HL-60/S4 treated with phorbol 12-myristate 13-acetate at 8.2 ng/mL for 4 days and 3 days (cell line): Measurements from ENCODE around the gene EXOC3L1.

ENCODE experiments used
- in situ Hi-C: fragments of 300-500 bp; cut with MboI; formaldehyde crosslinking; loops from 2 replicates; pipeline ENCODE4 v1.15.0; 2022; ENCODE audit warnings: low sequenced_read_pairs

Gene EXOC3L1

DNA sequence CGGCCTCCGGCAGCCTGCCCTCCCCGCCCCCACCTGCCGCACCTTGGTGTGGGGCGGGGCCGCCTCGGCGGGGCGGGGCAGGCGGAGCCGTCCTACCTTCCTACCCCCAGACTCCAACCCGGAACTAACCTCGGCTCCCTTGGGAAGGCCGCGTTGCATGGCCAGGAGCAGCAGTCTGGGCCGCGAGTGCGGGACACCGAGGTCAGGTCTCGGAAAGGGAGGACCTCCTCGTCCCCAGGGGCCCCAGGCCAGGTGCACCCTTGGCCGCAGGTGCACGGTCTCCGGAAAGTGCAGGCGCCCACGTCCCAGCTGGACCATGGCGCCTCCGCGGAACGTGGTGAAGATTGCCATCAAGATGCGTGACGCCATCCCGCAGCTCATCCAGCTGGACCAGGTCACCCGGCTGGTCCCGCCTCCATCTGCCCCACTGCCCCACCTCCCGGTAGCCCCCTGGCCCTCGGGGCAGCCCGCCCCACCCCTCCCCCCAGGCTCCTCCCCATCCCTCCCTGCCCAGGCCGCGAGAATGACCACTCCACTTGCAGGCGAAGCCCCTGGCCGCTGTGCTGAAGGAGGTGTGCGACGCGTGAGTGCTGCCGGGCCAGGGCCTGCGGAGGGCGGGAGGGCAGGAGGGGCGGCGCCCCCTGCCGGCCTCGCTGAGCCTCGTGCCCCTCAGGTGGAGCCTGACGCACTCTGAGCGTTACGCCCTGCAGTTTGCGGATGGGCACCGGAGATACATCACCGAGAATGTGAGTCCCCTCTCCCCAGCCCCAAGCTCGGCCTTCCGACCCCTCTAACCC lies 9.3 kb upstream of the EXOC3L1 start, which contains the start of gene ELMO3:
Gene ELMO3, plus strand, starts transcription at position 121 of the 797 bp plus-strand sequence. Its CDS starts 196 bp downstream, at position 317.
- in situ Hi-C loops = no loop called here

DNA sequence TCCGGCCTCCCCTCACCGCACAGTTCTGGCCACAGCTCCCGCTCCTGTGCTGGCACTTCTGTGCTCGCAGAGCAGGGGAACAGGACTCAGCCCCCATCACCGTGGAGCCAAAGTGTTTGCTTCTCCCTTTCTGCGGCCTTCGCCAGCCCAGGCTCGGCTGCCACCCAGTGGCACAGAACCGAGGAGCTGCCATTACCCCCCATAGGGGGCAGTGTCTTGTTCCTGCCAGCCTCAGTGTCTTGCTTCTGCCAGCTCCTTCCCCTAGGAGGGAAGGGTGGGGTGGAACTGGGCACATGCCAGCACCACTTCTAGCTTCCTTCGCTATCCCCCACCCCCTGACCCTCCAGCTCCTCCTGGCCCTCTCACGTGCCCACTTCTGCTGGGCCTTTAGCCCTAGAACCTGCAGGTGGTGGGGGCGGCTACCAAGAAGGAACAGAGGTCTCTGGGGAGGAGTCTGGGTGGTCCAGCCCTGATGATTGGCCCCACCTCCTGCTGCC lies 8.3 kb upstream of the EXOC3L1 start:
- in situ Hi-C loops = no loop called here

DNA sequence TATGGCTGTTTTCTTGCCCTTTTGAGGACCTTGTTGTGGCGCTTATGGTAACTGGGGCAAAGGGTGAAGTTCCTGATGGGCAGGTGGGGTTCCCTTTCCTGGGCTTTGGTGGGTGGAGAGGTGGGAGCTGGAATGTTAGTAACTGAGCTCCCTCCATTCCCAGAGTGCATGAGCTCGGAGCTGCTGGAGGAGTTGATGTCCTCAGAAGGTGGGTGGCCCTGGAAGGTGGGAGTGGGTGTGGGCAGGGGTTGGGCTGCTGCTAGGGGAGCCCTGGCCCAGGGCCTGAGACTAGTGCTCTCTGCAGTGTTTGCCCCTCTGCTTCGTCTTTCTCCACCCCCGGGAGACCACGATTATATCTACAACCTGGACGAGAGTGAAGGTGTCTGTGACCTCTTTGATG lies 7.8 kb upstream of the EXOC3L1 start:
- in situ Hi-C loops = no loop called here

DNA sequence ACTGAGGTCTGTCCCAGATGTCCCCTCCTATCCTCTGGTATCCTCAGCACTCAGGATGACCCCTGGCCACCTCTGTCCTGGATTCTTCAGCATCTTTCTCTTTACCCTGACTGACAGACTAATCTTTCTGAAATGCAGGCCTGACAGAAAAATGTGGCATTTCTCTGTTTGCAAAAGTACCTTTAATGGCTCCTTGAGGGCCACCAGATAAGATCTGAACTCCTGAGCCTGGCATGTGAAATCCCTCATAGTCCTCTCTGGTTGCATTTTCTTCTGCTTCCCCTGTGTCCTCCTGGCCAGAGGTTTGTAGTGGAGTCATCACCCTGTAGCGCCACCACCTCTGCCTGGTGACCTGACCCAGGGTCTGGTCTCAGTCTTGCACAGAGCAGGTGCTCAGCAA lies 6.9 kb upstream of the EXOC3L1 start:
- in situ Hi-C loops = no loop called here

DNA sequence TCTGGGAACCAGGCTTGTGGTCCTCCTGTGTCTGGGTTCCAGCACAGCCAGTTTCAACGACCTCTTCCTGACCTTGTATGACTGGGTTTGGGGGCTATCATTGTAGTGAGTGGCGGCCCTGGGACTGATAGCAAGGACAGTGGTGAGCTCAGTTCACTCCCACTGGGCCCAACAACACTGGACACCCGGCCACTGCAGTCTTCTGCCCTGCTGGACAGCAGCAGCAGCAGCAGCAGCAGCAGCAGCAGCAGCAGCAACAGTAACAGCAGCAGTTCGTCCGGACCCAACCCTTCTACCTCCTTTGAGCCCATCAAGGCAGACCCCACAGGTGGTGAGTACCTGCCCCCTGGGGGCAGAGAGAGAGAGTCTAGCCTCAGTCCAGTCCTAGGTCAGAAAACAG lies 5.7 kb upstream of the EXOC3L1 start:
- in situ Hi-C loops = no loop called here

DNA sequence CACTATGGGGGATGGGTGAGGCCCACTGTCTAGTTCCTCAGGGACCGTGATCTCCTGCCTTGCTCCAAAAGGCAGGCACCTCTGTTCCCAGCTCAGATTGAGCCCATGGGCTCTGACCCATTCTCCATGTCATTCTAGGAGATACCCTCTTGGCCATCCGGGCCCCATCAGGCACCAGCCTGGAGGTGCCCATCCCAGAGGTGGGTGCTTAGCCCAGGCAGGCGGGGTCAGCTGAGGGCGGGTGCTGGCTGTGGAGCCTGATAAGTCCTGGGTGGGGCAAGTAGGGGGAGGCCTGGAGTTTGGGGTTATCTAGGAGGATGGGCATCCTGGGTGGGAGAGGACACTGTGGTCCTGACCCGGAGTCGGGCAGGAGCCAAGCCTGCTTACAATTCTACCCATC lies 4.3 kb upstream of the EXOC3L1 start:
- in situ Hi-C loops = no loop called here

DNA sequence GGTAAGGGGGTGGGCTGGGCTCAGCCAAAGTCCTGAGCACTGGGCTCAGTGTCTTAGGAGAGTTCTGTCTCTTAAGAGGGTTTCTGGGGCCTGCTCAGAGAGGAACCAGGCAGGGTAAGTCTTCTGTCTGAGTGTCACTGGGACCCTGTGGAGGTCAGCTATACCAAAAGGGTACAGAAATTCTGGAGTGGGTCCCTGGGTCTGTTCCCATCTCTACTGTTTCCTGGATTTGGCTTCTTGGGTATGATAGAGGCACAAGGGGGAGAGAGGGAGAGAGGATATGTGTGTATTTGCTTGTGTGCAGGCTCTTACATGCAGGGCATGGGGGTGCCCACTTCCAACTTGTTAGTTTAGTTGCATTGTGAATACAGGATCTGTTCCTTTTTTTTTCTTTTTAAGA lies 3.6 kb upstream of the EXOC3L1 start:
- in situ Hi-C loops = no loop called here

DNA sequence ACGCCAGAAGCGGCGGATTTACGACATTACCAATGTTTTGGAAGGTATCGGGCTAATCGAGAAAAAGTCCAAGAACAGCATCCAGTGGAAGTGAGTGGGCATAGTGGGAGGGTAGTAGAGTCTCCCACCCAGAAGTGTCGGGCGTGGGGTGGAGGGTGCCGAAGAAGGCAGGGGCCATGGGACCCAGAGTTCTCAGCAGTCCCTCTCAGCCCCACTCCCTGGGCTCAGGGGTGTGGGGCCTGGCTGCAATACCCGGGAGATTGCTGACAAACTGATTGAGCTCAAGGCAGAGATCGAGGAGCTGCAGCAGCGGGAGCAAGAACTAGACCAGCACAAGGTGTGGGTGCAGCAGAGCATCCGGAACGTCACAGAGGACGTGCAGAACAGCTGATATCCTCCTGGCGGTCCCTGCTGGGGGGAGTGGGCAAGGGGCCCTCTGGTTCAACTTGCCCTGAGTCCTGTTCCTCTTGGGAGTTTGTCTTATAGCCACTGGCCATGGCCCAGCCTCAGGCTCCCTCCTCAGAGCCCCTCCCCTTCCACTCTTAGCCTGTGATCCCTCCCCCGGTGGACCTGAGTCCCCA lies 2.9 kb upstream of the EXOC3L1 start:
- in situ Hi-C loops = no loop called here

DNA sequence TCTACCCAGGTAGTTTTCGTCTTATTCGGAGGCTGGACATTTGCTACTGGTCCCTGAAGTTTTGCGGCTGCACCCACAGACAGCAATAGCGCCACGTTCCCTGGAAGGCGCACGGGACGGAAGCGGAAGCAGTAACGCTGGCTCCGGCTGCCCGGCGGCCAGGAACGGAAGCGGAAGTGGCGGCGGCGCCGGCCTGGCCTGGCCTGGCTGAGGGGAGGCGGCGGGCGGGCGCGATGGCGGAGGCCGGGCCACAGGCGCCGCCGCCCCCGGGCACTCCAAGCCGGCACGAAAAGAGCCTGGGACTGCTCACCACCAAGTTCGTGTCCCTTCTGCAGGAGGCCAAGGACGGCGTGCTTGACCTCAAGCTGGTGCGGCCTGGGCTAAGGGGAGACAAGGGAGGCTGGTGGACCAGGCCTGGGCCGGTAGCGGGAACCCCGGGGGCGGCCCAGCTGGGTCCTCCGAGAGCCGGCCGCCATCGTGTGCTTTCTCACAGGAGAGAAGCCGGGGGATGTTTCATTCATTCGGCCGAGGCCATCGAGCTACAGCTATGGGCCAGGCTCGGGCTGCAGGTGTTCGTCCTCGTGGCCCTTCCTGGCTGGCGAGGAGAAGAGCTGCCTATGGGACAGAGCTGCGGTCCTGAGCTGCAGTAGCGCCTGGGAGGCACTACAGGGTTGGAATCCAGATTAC lies 2.2 kb upstream of the EXOC3L1 start, which contains the start of gene E2F4:
Gene E2F4, plus strand, starts transcription at position 161 of the 687 bp plus-strand sequence. Its CDS starts 73 bp downstream, at position 234.
- in situ Hi-C loops = no loop called here

DNA sequence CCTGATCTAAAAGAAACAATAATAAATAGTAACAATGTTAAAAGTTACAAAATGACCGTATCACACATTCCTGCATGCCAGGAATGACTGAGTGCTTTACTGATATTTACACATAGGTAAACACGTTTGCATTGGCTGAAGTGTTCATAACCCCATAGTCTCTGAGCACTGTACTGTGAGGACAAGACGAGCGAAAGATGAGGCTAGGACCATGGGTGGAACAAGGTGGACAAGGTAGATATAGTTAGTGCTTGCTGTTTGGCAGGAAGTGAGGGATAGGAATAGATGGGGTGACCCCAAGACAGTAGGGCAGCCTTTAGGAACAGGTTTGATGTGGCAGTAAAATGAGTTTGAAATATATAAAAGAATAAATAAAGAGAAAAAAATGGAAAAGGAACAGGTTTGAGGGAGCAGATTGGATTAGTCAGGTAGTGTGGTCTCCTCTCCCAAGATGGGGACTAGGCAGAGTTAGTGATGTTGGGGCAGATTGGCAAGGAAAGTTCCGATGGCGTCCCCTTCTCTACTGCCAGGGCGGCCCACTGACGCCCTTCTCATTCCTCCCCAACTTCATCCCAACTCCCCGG lies 1.6 kb upstream of the EXOC3L1 start:
- in situ Hi-C loops = no loop called here

DNA sequence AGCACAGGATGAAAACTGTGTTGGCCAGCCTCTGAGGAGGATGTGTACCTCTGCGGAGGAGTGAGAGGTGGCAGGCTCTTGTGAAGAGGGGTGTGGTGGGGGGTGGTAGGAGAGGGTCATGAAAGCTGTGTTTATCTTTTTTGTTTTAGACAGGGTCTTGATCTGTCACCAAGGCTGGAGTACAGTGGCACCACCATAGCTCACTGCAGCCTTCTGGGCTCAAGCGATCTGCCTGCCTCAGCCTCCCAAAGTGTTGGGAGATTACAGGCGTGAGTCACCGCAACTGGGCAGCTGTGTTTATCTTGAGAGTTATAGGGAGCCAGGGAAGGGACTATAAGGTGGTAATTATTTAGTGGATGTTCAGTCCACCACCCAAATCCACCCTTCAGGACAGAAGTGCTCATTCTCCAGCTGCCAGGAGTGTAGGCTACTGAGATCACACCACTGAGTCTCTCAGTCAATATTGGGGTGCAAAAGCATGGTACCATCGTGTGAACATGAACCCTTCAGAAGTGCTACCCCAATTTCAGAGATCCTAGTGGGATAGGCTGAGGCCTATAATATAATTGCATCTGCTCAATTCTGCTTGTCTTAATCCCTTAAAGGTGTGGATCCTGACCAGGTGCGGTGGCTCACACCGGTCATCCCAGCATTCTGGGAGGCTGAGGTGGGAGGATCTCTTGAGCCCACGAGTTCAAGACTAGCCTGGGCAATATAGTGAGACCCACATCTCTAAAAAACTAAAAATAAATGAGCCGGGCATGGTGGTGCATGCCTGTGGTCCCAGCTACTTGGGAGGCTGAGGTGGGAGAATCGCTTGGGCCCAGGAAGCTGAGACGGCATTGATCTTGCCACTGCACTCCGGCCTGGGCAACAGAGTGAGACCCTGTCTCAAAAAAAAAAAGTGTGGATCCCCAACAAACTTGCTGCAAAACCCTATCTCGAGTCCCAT lies 788 bp upstream of the EXOC3L1 start:
- in situ Hi-C loops = no loop called here

DNA sequence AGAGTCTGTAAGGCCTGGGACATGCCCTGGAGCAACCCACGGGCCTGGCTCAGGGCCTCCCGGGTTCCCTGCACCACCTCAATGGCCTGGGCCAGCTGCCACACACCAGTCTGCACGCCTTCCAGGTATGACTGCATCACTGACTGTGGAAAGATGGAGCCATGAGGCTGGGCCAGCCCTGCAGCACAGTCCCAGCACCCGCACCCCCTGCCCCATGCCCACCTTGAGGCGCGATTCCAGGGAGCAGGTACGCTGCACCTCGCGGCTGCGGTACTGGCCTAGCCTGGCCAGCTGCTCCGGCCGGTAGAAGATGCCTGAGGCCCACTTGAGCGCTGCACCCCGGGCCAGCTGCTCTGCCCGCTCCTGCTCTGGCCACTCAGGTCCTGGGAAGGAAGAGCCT lies 1.1 kb downstream of the EXOC3L1 start:
- in situ Hi-C loops = no loop called here

DNA sequence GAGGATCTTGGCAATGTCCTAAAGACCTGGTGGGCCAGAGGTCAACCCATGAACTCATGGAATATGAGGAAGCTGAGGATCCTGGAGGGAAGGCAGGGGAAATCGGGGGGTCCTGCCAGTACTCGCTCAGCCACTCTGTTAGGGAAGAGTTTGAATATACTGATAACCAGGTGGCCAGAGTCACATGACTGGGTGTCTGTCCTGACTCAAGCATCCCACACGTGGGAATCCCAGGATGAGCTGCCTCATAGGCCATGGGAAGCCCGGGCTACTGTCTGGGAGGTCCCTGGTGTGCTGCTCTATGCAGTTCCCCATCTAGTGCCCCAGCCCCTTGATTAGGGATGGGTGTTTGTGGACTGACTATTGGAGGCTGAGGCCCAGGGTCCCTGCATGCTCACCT lies 1.6 kb downstream of the EXOC3L1 start:
- in situ Hi-C loops = no loop called here

DNA sequence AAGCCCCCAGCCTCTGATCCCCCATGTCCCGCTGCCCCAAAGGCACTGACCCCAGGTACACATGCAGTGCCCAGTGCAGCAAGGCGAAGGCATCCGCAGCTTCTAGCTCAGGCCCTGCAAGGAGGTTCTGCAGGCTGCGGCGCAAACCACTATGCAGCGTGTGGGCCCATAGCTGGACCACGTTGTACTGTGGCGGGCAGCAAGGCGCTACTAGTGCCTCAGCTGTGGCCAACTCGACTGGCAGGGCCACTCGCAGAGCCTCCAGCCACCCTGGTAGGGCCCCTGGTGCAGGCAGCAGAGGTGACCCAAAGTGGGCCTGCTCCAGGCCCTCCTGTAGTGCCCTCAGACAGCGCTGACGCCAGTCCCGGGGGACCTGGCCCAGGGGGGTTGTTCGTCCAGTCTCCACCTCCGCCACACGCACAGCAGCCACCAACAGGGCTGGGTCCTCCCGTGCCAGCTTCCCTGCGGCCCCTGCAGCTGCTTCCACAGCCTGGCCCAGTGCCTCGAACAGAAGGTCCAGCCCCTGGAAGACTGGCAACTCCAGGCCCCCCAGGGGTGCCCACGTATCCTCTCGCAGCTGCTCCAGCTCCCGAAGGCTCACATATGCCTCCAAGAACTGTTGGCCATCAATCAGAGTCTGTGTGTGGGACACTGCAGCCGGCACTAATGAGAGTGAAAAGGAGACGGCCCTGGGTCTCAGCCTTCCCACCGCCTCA lies 2.6 kb downstream of the EXOC3L1 start:
- in situ Hi-C loops = no loop called here

DNA sequence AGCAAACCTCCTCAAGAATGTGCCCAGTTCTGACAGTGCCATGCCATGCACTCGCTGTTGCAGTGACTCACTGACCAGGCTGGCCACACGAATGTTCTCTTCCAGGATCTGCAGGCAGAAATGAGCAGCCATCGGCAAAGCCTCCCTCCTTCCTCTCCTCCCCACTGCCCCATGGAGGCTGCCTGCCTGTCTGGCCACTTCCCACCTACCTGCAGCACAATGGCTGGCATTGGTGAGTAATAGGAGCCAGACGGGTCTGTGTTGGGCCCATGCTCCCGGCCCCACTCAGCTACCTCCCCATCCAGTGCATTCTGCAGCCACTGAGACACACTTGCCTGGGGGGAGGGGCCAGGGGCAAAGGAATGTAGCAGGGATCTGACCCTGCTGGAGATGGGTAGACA lies 3.4 kb downstream of the EXOC3L1 start:
- in situ Hi-C loops = no loop called here

DNA sequence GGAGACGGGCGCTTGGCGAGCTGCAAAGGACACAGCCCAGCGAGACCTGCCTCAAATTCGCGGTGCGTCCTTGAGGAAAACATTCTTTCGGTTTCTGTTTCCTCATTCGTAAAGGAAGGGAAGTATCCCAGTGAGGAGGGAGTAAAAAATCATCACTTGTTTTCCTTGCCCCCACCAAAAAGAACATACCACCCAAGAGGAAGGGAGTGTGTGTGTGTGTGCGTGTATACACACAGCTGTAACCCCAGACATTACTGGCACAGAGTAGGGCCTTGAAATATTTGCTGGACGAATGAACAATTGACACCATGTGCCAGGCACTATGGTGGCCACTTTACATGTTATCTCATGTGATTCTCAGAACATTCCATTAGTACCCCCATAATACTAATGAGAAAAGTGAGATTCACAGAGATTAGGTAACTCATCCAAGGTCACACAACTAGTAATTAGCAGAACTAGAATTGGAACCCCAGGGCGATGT lies 4.2 kb downstream of the EXOC3L1 start:
- in situ Hi-C loops = no loop called here

DNA sequence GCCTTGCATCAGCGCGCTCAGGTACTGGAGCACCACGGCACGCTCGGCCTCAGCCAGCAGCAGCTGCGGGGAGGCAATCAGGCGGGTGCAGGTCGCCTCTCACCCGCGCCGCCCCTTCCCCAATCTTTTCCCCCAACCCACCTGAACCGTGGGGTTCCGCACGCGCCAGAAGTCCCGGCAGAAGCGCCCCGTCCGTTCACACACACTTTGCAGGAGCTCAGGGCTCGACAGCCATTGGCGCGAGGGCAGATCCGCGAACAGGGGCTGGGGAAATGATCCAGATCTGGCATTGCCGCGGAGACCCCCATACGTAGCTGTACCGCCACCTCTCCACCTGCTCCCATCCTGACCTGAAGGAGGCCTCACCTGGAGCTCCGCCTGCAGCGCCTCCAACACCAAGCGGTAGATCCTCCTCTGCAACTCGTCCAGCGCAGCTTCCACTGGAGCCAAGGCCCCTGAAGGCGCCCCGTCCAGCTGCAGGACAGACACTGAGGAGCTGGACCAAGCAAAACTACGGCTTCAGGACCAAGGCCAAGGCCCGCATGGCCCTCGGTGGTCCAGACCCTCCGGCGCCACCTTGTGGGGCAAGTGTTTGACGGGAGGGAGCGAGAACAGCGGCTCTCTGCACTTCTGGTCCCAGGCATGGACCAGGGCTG lies 4.8 kb downstream of the EXOC3L1 start:
- in situ Hi-C loops = no loop called here

DNA sequence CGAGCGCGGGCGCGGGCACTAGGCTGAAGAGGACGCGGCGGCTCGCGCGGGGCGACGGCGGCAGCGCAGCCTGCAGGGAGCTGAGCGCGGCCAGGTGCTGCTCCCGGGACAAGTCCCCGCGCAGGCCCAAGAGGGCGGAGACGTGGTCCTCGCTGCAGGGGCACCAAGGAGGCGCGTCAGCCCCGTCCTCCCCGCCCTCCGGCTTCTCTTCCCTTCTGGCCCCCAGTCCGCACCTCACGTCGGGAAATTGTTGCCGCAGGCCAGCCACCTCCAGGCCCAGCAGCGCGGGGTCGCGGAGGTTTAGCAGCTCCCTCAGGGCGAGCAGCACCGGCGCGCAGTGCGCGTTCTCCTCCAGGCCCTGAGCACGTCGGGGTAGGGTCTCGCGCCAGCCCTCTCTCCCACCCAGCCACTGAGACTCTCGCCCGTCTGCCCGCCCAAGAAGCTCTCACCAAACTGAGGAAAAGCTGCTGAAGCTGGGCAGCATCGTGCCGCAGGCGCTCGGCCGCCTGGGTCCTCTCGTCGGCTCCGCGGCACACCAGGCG lies 5.4 kb downstream of the EXOC3L1 start:
- in situ Hi-C loops = no loop called here
